ENCODE measurements around the gene TCERG1. TPM values are rescaled to one million over a fixed set of nuclear protein-coding genes. Genes with fewer than 3 reads are reported as not detected.

Gene TCERG1
- total RNA-seq, 1 experiment from 2014 or later = 83.5 TPM

- no peak for TF ChIP-seq SIN3A (IDR thresholded peaks at IDR 0.05; ENCODE audit: low read depth)
- no peak for TF ChIP-seq ZFX (IDR thresholded peaks at IDR 0.05)
- no peak for TF ChIP-seq JUND (IDR thresholded peaks at IDR 0.05)
- no peak for TF ChIP-seq EZH2 (IDR thresholded peaks at IDR 0.05)
- TF ChIP-seq CEBPB (IDR thresholded peaks at IDR 0.05; ENCODE audit: low read depth) = no peak
These were observed 37.7 kb downstream of the TCERG1 start (continued) for GRCh38 chr5:146484714-146485391.

- ChIA-PET RAD21 (ENCODE audit: low non-redundant PET in 1 of 2, low total read pairs in 2 of 2, uncharacterized antibody in 2 of 2, unreplicated experiment in 2 of 2) (no interaction called here), POLR2A (no interaction called here), CTCF (no interaction called here)
- Histone ChIP-seq H3K9me2 (ENCODE audit: insufficient read depth) (no peaks in the 10 kb centered on the region), H3K36me3 (ENCODE audit: control insufficient read depth in 1 of 2, insufficient read depth in 2 of 2, low read length in 2 of 2) (peaks cover 25 to 34% of the 10 kb centered on the region in 2 experiments; a peak in 3 of 4 replicates), H3K4me2 (ENCODE audit: low read length) (no peak overlapping the region), H3K9ac (ENCODE audit: low read length) (no peak overlapping the region), H4K20me1 (ENCODE audit: insufficient read depth) (peaks cover 14% of the 10 kb centered on the region), H3K9me3 (ENCODE audit: control insufficient read depth in 1 of 2, insufficient read depth in 1 of 2, low read depth in 1 of 2, low read length in 2 of 2) (no peaks in the 10 kb centered on the region), H3K4me3 (replicated peaks in 1 of 2; ENCODE audit: low read depth in 1 of 2, low read length in 2 of 2) (no peak overlapping the region), H3K4me1 (ENCODE audit: control insufficient read depth in 1 of 2, insufficient read depth in 2 of 2, low read length in 2 of 2) (no peaks in the 10 kb centered on the region), H2AFZ (ENCODE audit: low read depth, low read length, poor library complexity, severe bottlenecking) (no peak overlapping the region), H3K79me2 (ENCODE audit: insufficient read depth, low read length) (peaks cover 67% of the 10 kb centered on the region), H3K27ac (ENCODE audit: low read depth, low read length) (no peak overlapping the region), H3K27me3 (ENCODE audit: insufficient read depth, low read length) (no peaks in the 10 kb centered on the region)
- intact Hi-C loops (cut with micrococcal nuclease) = no loop called here
- ATAC-seq (no peak), DNase-seq (ENCODE audit: low read depth, low spot score) (no peak)
- no TSS peak for BruUV-seq (replicated peaks)
- TF ChIP-seq REST (IDR thresholded peaks at IDR 0.05; ENCODE audit: low read depth) (no peak), CEBPB (IDR thresholded peaks at IDR 0.05; ENCODE audit: low read depth) (no peak), EZH2phosphoT487 (IDR thresholded peaks at IDR 0.05; ENCODE audit: borderline replicate concordance) (no peak), ZNF274 (IDR thresholded peaks at IDR 0.05; ENCODE audit: low read depth, low read length) (no peak), POLR2AphosphoS5 (IDR thresholded peaks at IDR 0.05; ENCODE audit: low read depth, low read length) (no peak), FOSL1 (IDR thresholded peaks at IDR 0.05; ENCODE audit: low read depth) (no peak), ELF1 (IDR thresholded peaks at IDR 0.05; ENCODE audit: borderline replicate concordance, low read depth) (no peak), CTCF (IDR thresholded peaks at IDR 0.05 in 2 of 3, conservative IDR thresholded peaks at IDR 0.05 in 1 of 3; ENCODE audit: borderline replicate concordance in 1 of 3, insufficient read depth in 1 of 3, low read depth in 2 of 3, low read length in 2 of 3) (no peak), RAD21 (IDR thresholded peaks at IDR 0.05; ENCODE audit: low read depth) (no peak), SP1 (IDR thresholded peaks at IDR 0.05; ENCODE audit: low read depth) (no peak), POLR2A (IDR thresholded peaks at IDR 0.05; ENCODE audit: borderline replicate concordance, extremely low read depth, insufficient read depth, insufficient read length) (no peak), ZBTB33 (IDR thresholded peaks at IDR 0.05; ENCODE audit: extremely low read depth, insufficient replicate concordance, low read length) (no peak), ZFX (IDR thresholded peaks at IDR 0.05) (no peak), CBX3 (IDR thresholded peaks at IDR 0.05; ENCODE audit: low read depth) (no peak), EZH2 (IDR thresholded peaks at IDR 0.05) (no peak)
These were observed 43.1 kb downstream of the TCERG1 start for GRCh38 chr5:146490089-146490843.

Data from HCT116 (cell line).